IMR-90 (cell line): Measurements from ENCODE around the gene USP47. TPM values are rescaled to one million over a fixed set of nuclear protein-coding genes. Genes with fewer than 3 reads are reported as not detected.

Experiments used
- ATAC-seq: fragments of 200-7000 bp; cut with Tn5 transposase; 2 replicates; pipeline ENCODE4 v1.9.1; 2020; ENCODE audit warnings: low read depth, mild to moderate bottlenecking, moderate library complexity
- BruUV-seq: library from RNA; stranded (reverse); fragments of 400-500 nt; replicated peaks from 2 replicates; lab custom pipeline; 2021; lab: Mats Ljungman, UMichigan
- CTCF ChIA-PET: fragments of 300-600 bp; formaldehyde crosslinking; extraction: SDS; loops from one replicate; lab custom pipeline; 2021; ENCODE audit warnings: antibody characterized with exemption; lab: Yijun Ruan, JAX
- POLR2A ChIA-PET: fragments of 300-600 bp; sonication (Branson Sonifier 250); formaldehyde crosslinking; loops from one replicate; lab custom pipeline; 2022; ENCODE audit warnings: antibody characterized with exemption; ENCODE audit not compliant: unreplicated experiment; lab: Charles Lee
- DNase-seq: peaks from one replicate; pipeline ENCODE4 v3.0.0; 2013
- H2AFZ ChIP-seq: replicated peaks from 2 replicates; pipeline ENCODE3; 2013; ENCODE audit warnings: low read length, mild to moderate bottlenecking; ENCODE audit not compliant: poor library complexity
- H2AK5ac ChIP-seq: 2 replicates; pipeline ENCODE4 v1.6.1; 2013; ENCODE audit warnings: low read depth, low read length, inconsistent platforms
- H2AK9ac ChIP-seq: replicated peaks from 2 replicates; pipeline ENCODE3; 2013; ENCODE audit warnings: mild to moderate bottlenecking, low read depth, low read length, moderate library complexity; ENCODE audit not compliant: poor library complexity
- H2BK120ac ChIP-seq: 2 replicates; pipeline ENCODE4 v1.6.1; 2013; ENCODE audit warnings: low read depth, low read length, inconsistent platforms
- H2BK15ac ChIP-seq: 3 replicates; pipeline ENCODE4 v1.6.1; 2013; ENCODE audit warnings: low read depth, low read length, inconsistent platforms
- H2BK20ac ChIP-seq: 2 replicates; pipeline ENCODE4 v1.6.1; 2013; ENCODE audit warnings: low read depth, mild to moderate bottlenecking, inconsistent platforms, low read length, moderate library complexity
- H2BK5ac ChIP-seq: 2 replicates; pipeline ENCODE4 v1.6.1; 2013; ENCODE audit warnings: mild to moderate bottlenecking, low read depth, low read length, inconsistent platforms; ENCODE audit not compliant: poor library complexity, severe bottlenecking
- H3K14ac ChIP-seq: replicated peaks from 2 replicates; pipeline ENCODE4 v1.6.1; 2013; ENCODE audit warnings: low read depth, low read length, inconsistent platforms
- H3K18ac ChIP-seq: 2 replicates; pipeline ENCODE4 v1.6.1; 2013; ENCODE audit warnings: low read depth, low read length, control low read depth
- H3K23ac ChIP-seq: 2 replicates; pipeline ENCODE4 v1.6.1; 2013; ENCODE audit warnings: low read depth, low read length, inconsistent platforms
- H3K27ac ChIP-seq: 2 replicates; pipeline ENCODE4 v1.5.1; 2013; ENCODE audit warnings: mild to moderate bottlenecking, control low read depth, low read length; ENCODE audit not compliant: insufficient read depth
- H3K27me3 ChIP-seq: 2 replicates; pipeline ENCODE4 v1.6.1; 2013; ENCODE audit warnings: low read length; ENCODE audit not compliant: control insufficient read depth, insufficient read depth
- H3K36me3 ChIP-seq: 2 replicates; pipeline ENCODE4 v1.6.1; 2013; ENCODE audit warnings: low read length, mixed read lengths; ENCODE audit not compliant: control insufficient read depth, insufficient read depth
- H3K4ac ChIP-seq: 2 replicates; pipeline ENCODE4 v1.6.1; 2013; ENCODE audit warnings: low read depth, low read length, inconsistent platforms
- H3K4me1 ChIP-seq: 2 replicates; pipeline ENCODE4 v1.6.1; 2013; ENCODE audit warnings: low read length, mixed read lengths; ENCODE audit not compliant: control insufficient read depth, insufficient read depth
- H3K4me2 ChIP-seq: 2 replicates; pipeline ENCODE4 v1.6.1; 2013; ENCODE audit warnings: low read depth, mild to moderate bottlenecking, control low read depth, low read length, moderate library complexity
- H3K4me3 ChIP-seq: 2 replicates; pipeline ENCODE4 v1.5.1; 2013; ENCODE audit warnings: low read depth, mild to moderate bottlenecking, control low read depth, low read length, moderate library complexity; ENCODE audit not compliant: insufficient read depth
- H3K56ac ChIP-seq: 2 replicates; pipeline ENCODE4 v1.6.1; 2013; ENCODE audit warnings: low read length, inconsistent platforms; ENCODE audit not compliant: insufficient read depth; ENCODE audit errors: extremely low read depth
- H3K79me1 ChIP-seq, 2 experiments: 2 replicates each; pipeline ENCODE4 v1.6.1; 2013; ENCODE audit warnings: low read length in 2 of 2, inconsistent platforms in 1 of 2, low read depth in 1 of 2
- H3K9ac ChIP-seq: 2 replicates; pipeline ENCODE4 v1.6.1; 2013; ENCODE audit warnings: low read depth, low read length, control low read depth
- H3K9me1 ChIP-seq: 2 replicates; pipeline ENCODE4 v1.6.1; 2013; ENCODE audit warnings: low read length, inconsistent platforms; ENCODE audit not compliant: insufficient read depth
- H3K9me3 ChIP-seq: 2 replicates; pipeline ENCODE4 v1.6.1; 2013; ENCODE audit warnings: low read length; ENCODE audit not compliant: control insufficient read depth, insufficient read depth
- H4K20me1 ChIP-seq: 2 replicates; pipeline ENCODE4 v1.6.1; 2013; ENCODE audit warnings: low read length, inconsistent platforms; ENCODE audit not compliant: insufficient read depth
- H4K5ac ChIP-seq: 2 replicates; pipeline ENCODE4 v1.6.1; 2013; ENCODE audit warnings: mild to moderate bottlenecking, low read depth, low read length, control low read depth
- H4K8ac ChIP-seq, 2 experiments: 2 replicates each; pipeline ENCODE4 v1.6.1; 2013; ENCODE audit warnings: low read depth in 2 of 2, low read length in 2 of 2, control low read depth in 1 of 2, inconsistent platforms in 1 of 2
- H4K91ac ChIP-seq: 2 replicates; pipeline ENCODE4 v1.6.1; 2013; ENCODE audit warnings: low read depth, low read length, inconsistent platforms; ENCODE audit not compliant: insufficient read depth
- BHLHE40 ChIP-seq: fragments of 150-350 bp; IDR thresholded peaks from 2 replicates; pipeline ENCODE4 v1.6.1; 2016; ENCODE audit warnings: mild to moderate bottlenecking, low read depth, low read length
- CEBPB ChIP-seq: IDR thresholded peaks from 2 replicates; pipeline ENCODE4 v1.6.1; 2012; ENCODE audit warnings: low read depth, low read length, improper control_type of control experiment
- WGBS, 2 experiments: methylation state at CpG; one replicate each; pipeline versions ENCODE4 v1.1.5 to v1.1.7; 2013; ENCODE audit warnings: missing lambda C conversion rate in 2 of 2; ENCODE audit not compliant: insufficient read length in 1 of 2; ENCODE audit errors: extremely low coverage in 2 of 2; 5-methylcytosine and 5-hydroxymethylcytosine counted together
- dilution Hi-C: fragments of 300-500 bp; cut with HindIII; formaldehyde crosslinking; loops from one replicate; pipeline ENCODE4 v1.14.3; 2018; ENCODE audit warnings: low sequenced_read_pairs; ENCODE audit not compliant: unreplicated experiment
- in situ Hi-C: fragments of 300-500 bp; cut with MboI; formaldehyde crosslinking; loops from 3 replicates; pipeline ENCODE4 v1.14.3; 2019; ENCODE audit warnings: low sequenced_read_pairs, inconsistent platforms, mixed read lengths
- intact Hi-C: fragments of 100-400 bp; cut with micrococcal nuclease; formaldehyde crosslinking; loops from 2 replicates; pipeline ENCODE4 v1.10.0; 2022
- polyA plus RNA-seq, 3 experiments: library from polyadenylated mRNA; depleted of rRNA; stranded (reverse); fragments of >200 nt; gene quantifications; 2 replicates each; pipeline ENCODE4 v1.2.3, GENCODE V29; 2012; ENCODE audit warnings: low replicate concordance in 1 of 3
- total RNA-seq: library from RNA; depleted of rRNA; stranded (reverse); fragments of >200 nt; gene quantifications from 2 replicates; pipeline ENCODE4 v1.2.3, GENCODE V29; 2012

Gene USP47
- total and polyA plus RNA-seq, 2 of the 4 experiments (the other 2 are of a cell fraction), result 15.0 to 110 TPM

DNA sequence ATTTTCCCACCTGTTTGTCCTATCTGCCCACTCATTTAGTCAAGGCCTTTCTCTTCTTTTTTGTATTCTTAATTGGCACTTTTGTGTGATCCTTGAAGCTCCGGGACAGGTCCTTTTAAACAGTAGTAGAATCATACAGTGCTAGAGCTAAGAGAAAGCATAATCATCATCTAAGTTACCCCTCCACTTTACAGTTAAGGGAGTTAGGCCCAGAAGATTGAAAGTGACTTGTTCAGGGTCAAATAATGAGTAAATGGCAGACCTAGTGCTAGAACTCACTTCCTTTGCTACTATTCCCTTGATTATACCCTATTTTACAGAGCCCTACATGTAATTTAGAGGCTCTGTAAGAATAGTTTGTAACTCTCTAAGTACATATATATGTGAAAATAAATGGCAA lies 2.5 kb downstream of the USP47 start:
- DNase-seq (no peak), ATAC-seq (no peak)
- peak overlapping the region; percentile 34; the same call in 1 of the 2 replicates for H3K14ac ChIP-seq
- no peak overlapping the region for H4K91ac ChIP-seq
- intact Hi-C loops, result loop anchor here (5.0 kb wide), 1 partner anchor 63 kb away; no protein-coding TSS in a partner anchor
- H4K20me1 ChIP-seq, result peaks cover 52% of the 10 kb centered on the region
- ChIA-PET POLR2A (no interaction called here), CTCF (interaction anchor here (0.5 to 1.4 kb wide), 3 partner anchors 27 to 112 kb away, joined by 3 to 6 read pairs (median 3); no protein-coding TSS in a partner anchor)
- TF ChIP-seq CEBPB (no peak), BHLHE40 (no peak)
- no peak overlapping the region for H2AK5ac ChIP-seq
- no peak overlapping the region for H3K56ac ChIP-seq
- H3K79me1 ChIP-seq, result peaks cover 4 to 38% of the 10 kb centered on the region in 2 experiments; a peak in 3 of 4 replicates
- H3K4me1 ChIP-seq, result peaks cover 6% of the 10 kb centered on the region
- BruUV-seq, result no TSS peak
- no peak overlapping the region for H2BK120ac ChIP-seq
- no peaks in the 10 kb centered on the region for H3K9me3 ChIP-seq
- H2AK9ac ChIP-seq, result no peak overlapping the region
- H2AFZ ChIP-seq, result no peak overlapping the region
- H3K4me2 ChIP-seq, result peak overlapping the region; percentile 91
- H3K4me3 ChIP-seq, result peak overlapping the region; percentile 23; the same call in 1 of the 2 replicates
- H4K5ac ChIP-seq, result no peak overlapping the region
- H2BK20ac ChIP-seq, result no peak overlapping the region
- H3K4ac ChIP-seq, result no peak overlapping the region
- dilution Hi-C loops, result no loop called here
- H3K27ac ChIP-seq, result no peak overlapping the region
- peak overlapping the region; percentile 19; the same call in 1 of the 2 replicates for H3K9ac ChIP-seq
- peak overlapping the region; percentile 44; the same call in 1 of the 2 replicates for H3K18ac ChIP-seq
- no peaks in the 10 kb centered on the region for H3K36me3 ChIP-seq
- peak overlapping the region; percentile 0 for H2BK5ac ChIP-seq
- no peak overlapping the region for H4K8ac ChIP-seq
- no CpG with 5 or more reads among the region's 1 CpG for WGBS, 2 experiments
- H3K23ac ChIP-seq, result peak overlapping the region; percentile 73; the same call in 1 of the 2 replicates
- H3K9me1 ChIP-seq, result peaks cover 10% of the 10 kb centered on the region
- in situ Hi-C loops, result no loop called here
- no peak overlapping the region for H2BK15ac ChIP-seq
- no peaks in the 10 kb centered on the region for H3K27me3 ChIP-seq
